ENCODE data around the gene THPO.

The THPO gene

DNA sequence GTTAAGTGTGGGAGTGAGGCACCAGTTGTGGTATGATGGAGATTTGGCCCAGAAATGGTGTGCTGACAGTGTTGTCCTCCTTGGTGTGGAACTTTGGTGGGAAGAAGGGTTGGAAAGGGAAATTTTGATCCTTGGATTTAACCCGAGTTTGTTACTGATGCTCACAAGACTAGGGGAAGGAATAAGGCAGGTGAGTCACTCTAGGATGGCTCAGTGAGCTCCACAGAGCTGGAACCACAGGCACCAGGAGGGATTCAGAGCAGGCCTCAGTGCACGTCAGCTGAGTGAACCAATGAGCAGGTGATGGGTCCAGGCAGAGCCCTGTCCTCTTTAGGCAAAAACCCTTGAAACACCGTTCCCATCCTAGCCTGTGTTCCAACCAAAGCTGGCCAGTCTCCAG is 13.3 kb upstream of the THPO start:
- Histone ChIP-seq H3K4me3 (ENCODE audit: insufficient read depth, low read length, poor library complexity, severe bottlenecking) (no peak overlapping the region), H3K9me2 (replicated peaks; ENCODE audit: insufficient read depth, low read length) (no peaks in the 10 kb centered on the region), H3K36me3 (ENCODE audit: low read length) (no peaks in the 10 kb centered on the region), H3K27me3 (ENCODE audit: low read length) (no peaks in the 10 kb centered on the region), H3K4me2 (ENCODE audit: low read depth, low read length, poor library complexity, severe bottlenecking) (no peak overlapping the region), H3K79me2 (ENCODE audit: insufficient read depth, low read length) (no peaks in the 10 kb centered on the region), H3K27ac (ENCODE audit: low read depth, low read length) (no peak overlapping the region), H3K9ac (ENCODE audit: low read length) (no peak overlapping the region), H3F3A (ENCODE audit: insufficient read depth) (no peaks in the 10 kb centered on the region), H4K20me1 (ENCODE audit: low read depth, low read length) (no peaks in the 10 kb centered on the region), H2AFZ (ENCODE audit: low read depth, low read length, severe bottlenecking) (no peak overlapping the region), H3K9me3 (ENCODE audit: insufficient read depth, low read length) (no peaks in the 10 kb centered on the region)
- TF ChIP-seq CTCF (IDR thresholded peaks at IDR 0.05; ENCODE audit: insufficient read depth, low read length, poor library complexity, severe bottlenecking), result no peak
- no peak for TF ChIP-seq EZH2phosphoT487 (conservative IDR thresholded peaks at IDR 0.05; ENCODE audit: low read length)

- H3K79me2 ChIP-seq (ENCODE audit: insufficient read depth, low read length), result no peaks in the 10 kb centered on the region
- no peak overlapping the region for H3K4me2 ChIP-seq (ENCODE audit: low read depth, low read length, poor library complexity, severe bottlenecking)
- no peaks in the 10 kb centered on the region for H3K27me3 ChIP-seq (ENCODE audit: low read length)
- H3K27ac ChIP-seq (ENCODE audit: low read depth, low read length), result no peak overlapping the region
- H3K9me2 ChIP-seq (replicated peaks; ENCODE audit: insufficient read depth, low read length), result no peaks in the 10 kb centered on the region
- no peak overlapping the region for H2AFZ ChIP-seq (ENCODE audit: low read depth, low read length, severe bottlenecking)
- no peaks in the 10 kb centered on the region for H4K20me1 ChIP-seq (ENCODE audit: low read depth, low read length)
- TF ChIP-seq CTCF (IDR thresholded peaks at IDR 0.05; ENCODE audit: insufficient read depth, low read length, poor library complexity, severe bottlenecking), result no peak
- TF ChIP-seq EZH2phosphoT487 (conservative IDR thresholded peaks at IDR 0.05; ENCODE audit: low read length), result no peak
- no peaks in the 10 kb centered on the region for H3K36me3 ChIP-seq (ENCODE audit: low read length)
- no peaks in the 10 kb centered on the region for H3F3A ChIP-seq (ENCODE audit: insufficient read depth)
- H3K4me3 ChIP-seq (ENCODE audit: insufficient read depth, low read length, poor library complexity, severe bottlenecking), result no peak overlapping the region
- H3K9ac ChIP-seq (ENCODE audit: low read length), result no peak overlapping the region
- no peaks in the 10 kb centered on the region for H3K9me3 ChIP-seq (ENCODE audit: insufficient read depth, low read length)
These were observed 12.0 kb upstream of the THPO start for GRCh38 chr3:184389935-184390528.

DNA sequence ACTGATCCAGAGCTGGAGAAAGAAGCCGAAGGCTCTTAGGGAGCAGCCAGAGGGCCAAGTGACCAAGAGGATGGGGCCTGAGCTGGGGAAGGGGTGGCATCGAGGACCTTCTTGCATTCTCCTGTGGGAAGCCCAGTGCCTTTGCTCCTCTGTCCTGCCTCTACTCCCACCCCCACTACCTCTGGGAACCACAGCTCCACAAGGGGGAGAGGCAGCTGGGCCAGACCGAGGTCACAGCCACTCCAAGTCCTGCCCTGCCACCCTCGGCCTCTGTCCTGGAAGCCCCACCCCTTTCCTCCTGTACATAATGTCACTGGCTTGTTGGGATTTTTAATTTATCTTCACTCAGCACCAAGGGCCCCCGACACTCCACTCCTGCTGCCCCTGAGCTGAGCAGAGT is 11.4 kb upstream of the THPO start:
- H4K20me1 ChIP-seq (ENCODE audit: low read depth, low read length), result no peaks in the 10 kb centered on the region
- no peak for TF ChIP-seq CTCF (IDR thresholded peaks at IDR 0.05; ENCODE audit: insufficient read depth, low read length, poor library complexity, severe bottlenecking)
- no peak for TF ChIP-seq EZH2phosphoT487 (conservative IDR thresholded peaks at IDR 0.05; ENCODE audit: low read length)
- no peak overlapping the region for H2AFZ ChIP-seq (ENCODE audit: low read depth, low read length, severe bottlenecking)
- no peak overlapping the region for H3K4me2 ChIP-seq (ENCODE audit: low read depth, low read length, poor library complexity, severe bottlenecking)
- H3F3A ChIP-seq (ENCODE audit: insufficient read depth), result no peaks in the 10 kb centered on the region
- no peak overlapping the region for H3K27ac ChIP-seq (ENCODE audit: low read depth, low read length)
- H3K36me3 ChIP-seq (ENCODE audit: low read length), result no peaks in the 10 kb centered on the region
- H3K9me3 ChIP-seq (ENCODE audit: insufficient read depth, low read length), result no peaks in the 10 kb centered on the region
- H3K4me3 ChIP-seq (ENCODE audit: insufficient read depth, low read length, poor library complexity, severe bottlenecking), result no peak overlapping the region
- no peaks in the 10 kb centered on the region for H3K79me2 ChIP-seq (ENCODE audit: insufficient read depth, low read length)
- H3K9me2 ChIP-seq (replicated peaks; ENCODE audit: insufficient read depth, low read length), result no peaks in the 10 kb centered on the region
- H3K9ac ChIP-seq (ENCODE audit: low read length), result no peak overlapping the region
- H3K27me3 ChIP-seq (ENCODE audit: low read length), result no peaks in the 10 kb centered on the region

Data from SU-DHL-6 (cell line).